ENCODE measurements around the gene GPSM3. TPM values are rescaled to one million over a fixed set of nuclear protein-coding genes. Genes with fewer than 3 reads are reported as not detected.
A peak's percentile ranks its signal among the peaks of the same experiment; 100 is the strongest.

GPSM3 gene
- total and polyA plus RNA-seq, 4 donors = 2.3 to 8.0 (median 6.3) TPM

DNA sequence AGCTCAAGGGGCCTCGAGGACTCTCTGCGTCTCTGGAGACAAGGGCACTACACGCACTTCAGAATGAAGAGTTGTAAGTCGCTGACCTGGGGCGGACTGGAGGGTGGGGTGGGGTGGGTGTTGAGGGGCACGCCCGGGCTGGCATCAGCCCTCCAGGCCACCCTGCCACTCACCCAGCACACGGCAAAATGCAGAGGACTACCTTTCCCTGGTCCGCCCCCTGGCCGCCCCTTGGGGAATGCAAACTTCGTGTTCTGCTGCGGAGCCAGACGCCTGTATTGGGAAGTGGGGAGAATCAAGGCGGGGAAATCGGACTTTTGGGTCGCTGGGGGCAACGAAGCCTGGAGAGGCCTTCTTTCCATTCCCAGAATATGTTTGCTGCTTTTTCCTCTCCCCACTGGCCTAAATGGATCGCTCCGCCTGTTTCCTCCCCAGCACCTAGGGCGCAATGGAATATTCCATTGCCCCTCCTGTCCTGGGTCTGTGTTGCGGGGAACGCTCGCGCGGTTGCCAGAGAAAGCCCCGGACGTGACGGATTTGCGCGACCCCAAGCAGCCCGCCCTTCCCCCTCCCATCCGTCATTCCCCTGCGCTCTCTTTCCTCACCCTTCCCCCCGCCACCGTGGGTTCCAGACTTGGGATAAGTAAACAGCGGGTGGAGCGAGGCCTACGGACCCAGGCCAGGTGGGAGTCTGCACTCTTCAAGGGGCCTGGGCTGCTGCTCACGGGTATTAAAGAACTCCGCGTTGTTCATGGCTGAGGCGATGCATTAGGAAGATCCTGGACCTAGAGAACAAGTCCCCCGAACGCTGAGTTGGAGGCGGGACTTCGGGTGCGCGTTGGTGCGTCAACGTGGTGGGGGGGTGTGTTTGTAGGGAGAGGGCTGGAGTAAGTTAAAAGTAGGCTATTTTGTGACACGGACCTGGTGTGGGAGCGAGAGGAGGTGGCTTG, 38.6 kb downstream of the GPSM3 start, which contains the start of gene PPT2 (continued):
- TF ChIP-seq, protein P1, sequence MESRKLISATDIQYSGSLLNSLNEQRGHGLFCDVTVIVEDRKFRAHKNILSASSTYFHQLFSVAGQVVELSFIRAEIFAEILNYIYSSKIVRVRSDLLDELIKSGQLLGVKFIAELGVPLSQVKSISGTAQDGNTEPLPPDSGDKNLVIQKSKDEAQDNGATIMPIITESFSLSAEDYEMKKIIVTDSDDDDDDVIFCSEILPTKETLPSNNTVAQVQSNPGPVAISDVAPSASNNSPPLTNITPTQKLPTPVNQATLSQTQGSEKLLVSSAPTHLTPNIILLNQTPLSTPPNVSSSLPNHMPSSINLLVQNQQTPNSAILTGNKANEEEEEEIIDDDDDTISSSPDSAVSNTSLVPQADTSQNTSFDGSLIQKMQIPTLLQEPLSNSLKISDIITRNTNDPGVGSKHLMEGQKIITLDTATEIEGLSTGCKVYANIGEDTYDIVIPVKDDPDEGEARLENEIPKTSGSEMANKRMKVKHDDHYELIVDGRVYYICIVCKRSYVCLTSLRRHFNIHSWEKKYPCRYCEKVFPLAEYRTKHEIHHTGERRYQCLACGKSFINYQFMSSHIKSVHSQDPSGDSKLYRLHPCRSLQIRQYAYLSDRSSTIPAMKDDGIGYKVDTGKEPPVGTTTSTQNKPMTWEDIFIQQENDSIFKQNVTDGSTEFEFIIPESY (IDR thresholded peaks at IDR 0.05) = peak; percentile 66
- TF ChIP-seq SP1 (IDR thresholded peaks at IDR 0.05) = peak; percentile 52
- peak; percentile 47 to 80 for TF ChIP-seq GABPA (IDR thresholded peaks at IDR 0.05 in 1 of 2, conservative IDR thresholded peaks at IDR 0.05 in 1 of 2)
- TF ChIP-seq, protein P2, sequence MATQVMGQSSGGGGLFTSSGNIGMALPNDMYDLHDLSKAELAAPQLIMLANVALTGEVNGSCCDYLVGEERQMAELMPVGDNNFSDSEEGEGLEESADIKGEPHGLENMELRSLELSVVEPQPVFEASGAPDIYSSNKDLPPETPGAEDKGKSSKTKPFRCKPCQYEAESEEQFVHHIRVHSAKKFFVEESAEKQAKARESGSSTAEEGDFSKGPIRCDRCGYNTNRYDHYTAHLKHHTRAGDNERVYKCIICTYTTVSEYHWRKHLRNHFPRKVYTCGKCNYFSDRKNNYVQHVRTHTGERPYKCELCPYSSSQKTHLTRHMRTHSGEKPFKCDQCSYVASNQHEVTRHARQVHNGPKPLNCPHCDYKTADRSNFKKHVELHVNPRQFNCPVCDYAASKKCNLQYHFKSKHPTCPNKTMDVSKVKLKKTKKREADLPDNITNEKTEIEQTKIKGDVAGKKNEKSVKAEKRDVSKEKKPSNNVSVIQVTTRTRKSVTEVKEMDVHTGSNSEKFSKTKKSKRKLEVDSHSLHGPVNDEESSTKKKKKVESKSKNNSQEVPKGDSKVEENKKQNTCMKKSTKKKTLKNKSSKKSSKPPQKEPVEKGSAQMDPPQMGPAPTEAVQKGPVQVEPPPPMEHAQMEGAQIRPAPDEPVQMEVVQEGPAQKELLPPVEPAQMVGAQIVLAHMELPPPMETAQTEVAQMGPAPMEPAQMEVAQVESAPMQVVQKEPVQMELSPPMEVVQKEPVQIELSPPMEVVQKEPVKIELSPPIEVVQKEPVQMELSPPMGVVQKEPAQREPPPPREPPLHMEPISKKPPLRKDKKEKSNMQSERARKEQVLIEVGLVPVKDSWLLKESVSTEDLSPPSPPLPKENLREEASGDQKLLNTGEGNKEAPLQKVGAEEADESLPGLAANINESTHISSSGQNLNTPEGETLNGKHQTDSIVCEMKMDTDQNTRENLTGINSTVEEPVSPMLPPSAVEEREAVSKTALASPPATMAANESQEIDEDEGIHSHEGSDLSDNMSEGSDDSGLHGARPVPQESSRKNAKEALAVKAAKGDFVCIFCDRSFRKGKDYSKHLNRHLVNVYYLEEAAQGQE (IDR thresholded peaks at IDR 0.05) = peak; percentile 21
- no peak for TF ChIP-seq FOXA1 (IDR thresholded peaks at IDR 0.05)
- no peak for TF ChIP-seq FOXA2 (IDR thresholded peaks at IDR 0.05)
- TF ChIP-seq RXRA (IDR thresholded peaks at IDR 0.05) = peak; percentile 34 to 52

DNA sequence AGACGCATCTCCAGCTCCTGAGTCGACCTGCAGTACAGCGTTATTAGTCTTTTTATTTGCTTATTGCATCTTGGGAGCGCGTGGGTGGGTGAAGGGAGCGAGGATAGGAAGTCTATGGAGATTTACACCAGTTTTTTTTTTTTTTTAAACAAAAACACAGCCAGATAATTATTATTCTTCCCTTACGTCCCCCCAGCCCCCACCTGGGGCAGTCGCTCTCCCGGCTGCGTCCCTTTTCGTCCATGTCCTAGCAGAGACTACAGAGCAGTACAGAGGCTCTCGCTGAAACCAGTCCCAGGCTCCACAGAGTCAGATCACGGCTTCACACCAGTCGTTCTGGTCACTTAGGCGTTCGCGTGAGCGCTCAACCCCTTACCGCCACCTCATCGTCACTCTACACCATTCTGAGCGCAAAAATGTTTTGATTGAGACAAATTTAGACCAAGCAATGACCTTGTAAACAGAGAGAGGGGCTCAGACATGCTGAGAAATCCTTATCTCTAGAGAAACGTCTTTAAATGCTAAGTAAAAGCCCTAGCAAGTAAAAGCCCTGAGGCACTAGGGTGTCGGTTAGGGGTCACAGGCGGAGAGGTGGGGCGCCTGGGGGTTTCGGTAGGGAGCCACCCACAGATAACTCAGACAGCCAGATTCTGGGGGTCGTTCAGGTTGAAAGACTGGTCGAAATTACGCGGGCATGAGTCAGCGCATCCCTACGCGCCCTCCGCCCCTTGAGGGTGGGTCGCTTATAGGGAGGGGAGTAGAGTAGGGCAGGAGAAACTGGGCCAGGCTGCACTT, 39.5 kb downstream of the GPSM3 start:
- 54% methylated on average over 35 of the region's 35 CpGs for WGBS
- Histone ChIP-seq H3K27me3 (ENCODE audit: control insufficient read depth in 4 of 4, insufficient read depth in 4 of 4, low read length in 3 of 4) (peaks cover 0 to 5% (median 0%) of the 10 kb centered on the region in 4 donors), H3K36me3 (ENCODE audit: control insufficient read depth in 4 of 4, insufficient read depth in 3 of 4, low read depth in 1 of 4, low read length in 3 of 4) (peaks cover 3 to 8% (median 6%) of the 10 kb centered on the region in 4 donors), H3K9me3 (ENCODE audit: control insufficient read depth in 4 of 4, low read length in 3 of 4) (peaks cover 0 to 2% (median 0%) of the 10 kb centered on the region in 4 donors), H3K27ac (ENCODE audit: low read depth in 1 of 2, low read length in 2 of 2) (peak overlapping the region; percentile 10 to 88), H3K4me3 (ENCODE audit: low read depth in 1 of 3, low read length in 3 of 3) (peak overlapping the region in 1 of 3 donors; percentile 66), H3K4me1 (ENCODE audit: control insufficient read depth in 4 of 4, insufficient read depth in 4 of 4, low read length in 3 of 4) (peaks cover 6 to 26% (median 13%) of the 10 kb centered on the region in 4 donors), H3K9ac (ENCODE audit: low read depth in 1 of 2, low read length in 2 of 2) (no peak overlapping the region)
- TF ChIP-seq HNF4A (conservative IDR thresholded peaks at IDR 0.05) (no peak), RAD21 (IDR thresholded peaks at IDR 0.05) (no peak), YY1 (IDR thresholded peaks at IDR 0.05) (no peak), NR2F2 (IDR thresholded peaks at IDR 0.05) (no peak), TAF1 (conservative IDR thresholded peaks at IDR 0.05) (no peak), JUND (IDR thresholded peaks at IDR 0.05) (no peak), FOXA2 (IDR thresholded peaks at IDR 0.05) (no peak), FOXA1 (IDR thresholded peaks at IDR 0.05) (no peak), HNF4G (IDR thresholded peaks at IDR 0.05) (no peak), SP1 (IDR thresholded peaks at IDR 0.05) (no peak), EGR1 (IDR thresholded peaks at IDR 0.05; ENCODE audit: low read depth in 2 of 2) (no peak)
- TF ChIP-seq, protein P2 (IDR thresholded peaks at IDR 0.05) = no peak
- TF ChIP-seq, protein P3, sequence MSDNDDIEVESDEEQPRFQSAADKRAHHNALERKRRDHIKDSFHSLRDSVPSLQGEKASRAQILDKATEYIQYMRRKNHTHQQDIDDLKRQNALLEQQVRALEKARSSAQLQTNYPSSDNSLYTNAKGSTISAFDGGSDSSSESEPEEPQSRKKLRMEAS (IDR thresholded peaks at IDR 0.05) = no peak
- TF ChIP-seq, protein P1 (IDR thresholded peaks at IDR 0.05) = no peak
- TF ChIP-seq, protein P4, sequence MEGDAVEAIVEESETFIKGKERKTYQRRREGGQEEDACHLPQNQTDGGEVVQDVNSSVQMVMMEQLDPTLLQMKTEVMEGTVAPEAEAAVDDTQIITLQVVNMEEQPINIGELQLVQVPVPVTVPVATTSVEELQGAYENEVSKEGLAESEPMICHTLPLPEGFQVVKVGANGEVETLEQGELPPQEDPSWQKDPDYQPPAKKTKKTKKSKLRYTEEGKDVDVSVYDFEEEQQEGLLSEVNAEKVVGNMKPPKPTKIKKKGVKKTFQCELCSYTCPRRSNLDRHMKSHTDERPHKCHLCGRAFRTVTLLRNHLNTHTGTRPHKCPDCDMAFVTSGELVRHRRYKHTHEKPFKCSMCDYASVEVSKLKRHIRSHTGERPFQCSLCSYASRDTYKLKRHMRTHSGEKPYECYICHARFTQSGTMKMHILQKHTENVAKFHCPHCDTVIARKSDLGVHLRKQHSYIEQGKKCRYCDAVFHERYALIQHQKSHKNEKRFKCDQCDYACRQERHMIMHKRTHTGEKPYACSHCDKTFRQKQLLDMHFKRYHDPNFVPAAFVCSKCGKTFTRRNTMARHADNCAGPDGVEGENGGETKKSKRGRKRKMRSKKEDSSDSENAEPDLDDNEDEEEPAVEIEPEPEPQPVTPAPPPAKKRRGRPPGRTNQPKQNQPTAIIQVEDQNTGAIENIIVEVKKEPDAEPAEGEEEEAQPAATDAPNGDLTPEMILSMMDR (IDR thresholded peaks at IDR 0.05; ENCODE audit: low read depth, low read length, missing input control) = no peak
- DNase-seq (ENCODE audit: low spot score) = peak; percentile 72

Data from liver (tissue), 9 donors.